ENCODE data around the gene PIEZO1. TPM values are rescaled to one million over a fixed set of nuclear protein-coding genes. Genes with fewer than 3 reads are reported as not detected.
A peak's percentile ranks its signal among the peaks of the same experiment; 100 is the strongest.

The PIEZO1 gene
- total and polyA plus RNA-seq, 2 donors from 2014 or later = 103 to 124 TPM

- Histone ChIP-seq H3K4me1 (ENCODE audit: control insufficient read depth in 2 of 3, insufficient read depth in 2 of 3, low read depth in 1 of 3, low read length in 3 of 3) (peaks cover 0 to 2% (median 0%) of the 10 kb centered on the region in 3 donors), H3K36me3 (ENCODE audit: control insufficient read depth in 2 of 3, insufficient read depth in 3 of 3, low read length in 3 of 3) (no peaks in the 10 kb centered on the region), H3K9me3 (ENCODE audit: control insufficient read depth in 2 of 3, insufficient read depth in 1 of 3, low read length in 3 of 3) (no peaks in the 10 kb centered on the region), H3K4me3 (ENCODE audit: low read length in 3 of 3) (no peak overlapping the region), H3K27me3 (ENCODE audit: control insufficient read depth, insufficient read depth, low read length) (peaks cover 2% of the 10 kb centered on the region), H3K27ac (ENCODE audit: low read depth in 2 of 2, low read length in 2 of 2) (no peak overlapping the region), H3K9ac (ENCODE audit: low read length in 3 of 3) (no peak overlapping the region)
- TF ChIP-seq, protein P1, sequence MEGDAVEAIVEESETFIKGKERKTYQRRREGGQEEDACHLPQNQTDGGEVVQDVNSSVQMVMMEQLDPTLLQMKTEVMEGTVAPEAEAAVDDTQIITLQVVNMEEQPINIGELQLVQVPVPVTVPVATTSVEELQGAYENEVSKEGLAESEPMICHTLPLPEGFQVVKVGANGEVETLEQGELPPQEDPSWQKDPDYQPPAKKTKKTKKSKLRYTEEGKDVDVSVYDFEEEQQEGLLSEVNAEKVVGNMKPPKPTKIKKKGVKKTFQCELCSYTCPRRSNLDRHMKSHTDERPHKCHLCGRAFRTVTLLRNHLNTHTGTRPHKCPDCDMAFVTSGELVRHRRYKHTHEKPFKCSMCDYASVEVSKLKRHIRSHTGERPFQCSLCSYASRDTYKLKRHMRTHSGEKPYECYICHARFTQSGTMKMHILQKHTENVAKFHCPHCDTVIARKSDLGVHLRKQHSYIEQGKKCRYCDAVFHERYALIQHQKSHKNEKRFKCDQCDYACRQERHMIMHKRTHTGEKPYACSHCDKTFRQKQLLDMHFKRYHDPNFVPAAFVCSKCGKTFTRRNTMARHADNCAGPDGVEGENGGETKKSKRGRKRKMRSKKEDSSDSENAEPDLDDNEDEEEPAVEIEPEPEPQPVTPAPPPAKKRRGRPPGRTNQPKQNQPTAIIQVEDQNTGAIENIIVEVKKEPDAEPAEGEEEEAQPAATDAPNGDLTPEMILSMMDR (IDR thresholded peaks at IDR 0.05; ENCODE audit: borderline replicate concordance, extremely low read depth, insufficient read depth) = no peak
- intact Hi-C loops (cut with DNase I) = no loop called here
- no peak for DNase-seq
- FAIRE-seq = no peak
These were observed 108.3 kb downstream of the PIEZO1 start for GRCh38 chr16:88676502-88677242.

DNA sequence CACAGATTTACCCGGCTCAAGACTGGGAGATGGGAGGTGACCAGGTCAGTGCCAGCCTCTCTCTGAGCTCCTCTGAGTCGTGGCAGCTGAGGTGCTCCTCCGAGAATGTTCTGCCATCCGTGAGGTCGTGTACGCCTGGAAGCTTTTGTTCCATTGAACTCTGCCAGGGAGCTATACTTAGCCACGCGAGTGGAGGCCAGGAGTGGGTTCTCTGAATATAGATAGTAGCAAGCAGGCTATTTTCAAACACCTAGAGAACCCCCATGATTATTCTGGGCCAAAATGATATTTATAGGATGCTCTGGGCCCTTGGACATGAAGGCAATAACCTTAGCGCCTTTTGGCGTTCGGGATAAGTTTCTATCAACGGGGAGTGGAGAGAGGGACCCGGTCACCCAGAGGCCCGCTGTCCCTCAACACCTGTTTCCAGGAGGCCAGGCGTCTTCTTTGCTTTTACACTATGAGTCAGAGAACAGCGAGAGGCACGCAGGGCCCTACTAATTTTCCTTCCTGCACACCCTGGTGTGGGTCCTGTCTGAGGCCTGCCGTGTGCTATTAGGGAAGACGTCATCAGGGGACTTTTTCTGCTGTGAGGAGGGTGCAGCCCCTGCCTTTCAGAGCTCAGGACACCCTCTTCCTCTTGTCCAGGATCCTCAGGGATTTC, 111.2 kb downstream of the PIEZO1 start:
- FAIRE-seq = no peak

DNA sequence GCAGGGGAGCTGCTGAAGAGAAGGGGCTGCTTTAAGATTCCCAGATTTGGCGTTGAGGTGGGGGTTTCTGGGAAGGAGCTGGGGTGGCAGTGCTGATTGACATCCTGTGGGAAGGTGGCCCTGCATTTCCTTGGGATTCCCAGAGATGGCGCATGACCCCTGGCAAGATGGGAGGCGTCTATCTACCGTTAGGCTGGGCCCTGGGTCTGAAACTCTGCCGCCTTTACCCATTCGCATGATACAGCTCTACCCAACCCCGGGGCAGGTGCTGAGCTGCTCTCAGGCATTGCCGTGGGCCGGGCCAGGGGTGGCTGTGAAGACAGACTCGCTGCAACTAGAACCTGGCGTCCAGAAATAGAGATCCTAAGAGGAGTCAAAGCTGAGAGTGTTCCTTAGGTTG, 112.2 kb downstream of the PIEZO1 start:
- no peaks in the 10 kb centered on the region for H3K27me3 ChIP-seq (ENCODE audit: control insufficient read depth, insufficient read depth, low read length)
- no peak overlapping the region for H3K4me3 ChIP-seq (ENCODE audit: low read length in 3 of 3)
- H3K27ac ChIP-seq (ENCODE audit: low read depth in 2 of 2, low read length in 2 of 2) = no peak overlapping the region
- H3K9me3 ChIP-seq (ENCODE audit: control insufficient read depth in 2 of 3, insufficient read depth in 1 of 3, low read length in 3 of 3) = no peaks in the 10 kb centered on the region
- intact Hi-C loops (cut with DNase I) = no loop called here
- peak in 1 of 5 donors; percentile 15 for DNase-seq
- H3K9ac ChIP-seq (ENCODE audit: low read length in 3 of 3) = no peak overlapping the region
- TF ChIP-seq, protein P1 (IDR thresholded peaks at IDR 0.05; ENCODE audit: borderline replicate concordance, extremely low read depth, insufficient read depth) = no peak
- H3K36me3 ChIP-seq (ENCODE audit: control insufficient read depth in 2 of 3, insufficient read depth in 3 of 3, low read length in 3 of 3) = no peaks in the 10 kb centered on the region
- no peak for FAIRE-seq
- no peaks in the 10 kb centered on the region for H3K4me1 ChIP-seq (ENCODE audit: control insufficient read depth in 2 of 3, insufficient read depth in 2 of 3, low read depth in 1 of 3, low read length in 3 of 3)

More for the DNA sequence above, 111.2 kb downstream of the PIEZO1 start:
- H3K4me3 ChIP-seq (ENCODE audit: low read length in 3 of 3) = no peak overlapping the region
- no peak overlapping the region for H3K27ac ChIP-seq (ENCODE audit: low read depth in 2 of 2, low read length in 2 of 2)
- no peak overlapping the region for H3K9ac ChIP-seq (ENCODE audit: low read length in 3 of 3)
- peaks cover 0 to 2% (median 0%) of the 10 kb centered on the region in 3 donors for H3K4me1 ChIP-seq (ENCODE audit: control insufficient read depth in 2 of 3, insufficient read depth in 2 of 3, low read depth in 1 of 3, low read length in 3 of 3)
- TF ChIP-seq, protein P1 (IDR thresholded peaks at IDR 0.05; ENCODE audit: borderline replicate concordance, extremely low read depth, insufficient read depth) = no peak
- H3K27me3 ChIP-seq (ENCODE audit: control insufficient read depth, insufficient read depth, low read length) = no peaks in the 10 kb centered on the region
- intact Hi-C loops (cut with DNase I) = no loop called here
- no peak for DNase-seq
- H3K9me3 ChIP-seq (ENCODE audit: control insufficient read depth in 2 of 3, insufficient read depth in 1 of 3, low read length in 3 of 3) = no peaks in the 10 kb centered on the region
- no peaks in the 10 kb centered on the region for H3K36me3 ChIP-seq (ENCODE audit: control insufficient read depth in 2 of 3, insufficient read depth in 3 of 3, low read length in 3 of 3)

Measured in kidney (tissue), 14 donors.